Endothelial cell of umbilical vein (primary cell): ENCODE measurements around the gene SEC11A. TPM values are rescaled to one million over a fixed set of nuclear protein-coding genes. Genes with fewer than 3 reads are reported as not detected.

ENCODE experiments used
- BruUV-seq: library from RNA; stranded (reverse); fragments of 400-500 nt; replicated peaks from 2 replicates; lab custom pipeline; 2021; lab: Mats Ljungman, UMichigan
- CTCF ChIA-PET: fragments of 300-600, 350-600 bp; sonication (Branson Sonifier 250); formaldehyde crosslinking; loops from one replicate; lab custom pipeline; 2021; ENCODE audit warnings: antibody characterized with exemption, inconsistent platforms; lab: Charles Lee
- POLR2A ChIA-PET: fragments of 300-600, 350-600 bp; sonication (Branson Sonifier 250); formaldehyde crosslinking; loops from one replicate; lab custom pipeline; 2021; ENCODE audit warnings: antibody characterized with exemption, inconsistent platforms; lab: Charles Lee
- DNase-seq: peaks from one replicate; pipeline ENCODE4 v3.0.0-alpha.2; 2011; ENCODE audit warnings: low read depth, low spot score
- FAIRE-seq: peaks from 2 replicates; lab custom pipeline; 2011; peaks lifted over from hg19 to GRCh38; lab: Jason Lieb, UNC
- H2AFZ ChIP-seq: 2 replicates; pipeline ENCODE4 v1.6.0; 2012; ENCODE audit warnings: low read depth, low read length, control low read depth, inconsistent platforms
- H3K27ac ChIP-seq: 2 replicates; pipeline ENCODE4 v1.5.1; 2011; ENCODE audit warnings: low read depth, mild to moderate bottlenecking, control low read depth, low read length, moderate library complexity; ENCODE audit not compliant: insufficient read depth
- H3K27me3 ChIP-seq, 2 experiments: 2 replicates each; pipeline versions ENCODE4 v1.6.0 to v1.6.1; 2011; ENCODE audit warnings: low read length in 2 of 2, mixed read lengths in 1 of 2; ENCODE audit not compliant: control insufficient read depth in 2 of 2, insufficient read depth in 2 of 2
- H3K36me3 ChIP-seq, 2 experiments: 2 replicates in 1 of 2; 3 replicates in 1 of 2; pipeline ENCODE4 v1.5.1; 2011; ENCODE audit warnings: low read length in 2 of 2, mild to moderate bottlenecking in 1 of 2, moderate library complexity in 1 of 2; ENCODE audit not compliant: control insufficient read depth in 2 of 2, insufficient read depth in 2 of 2; ENCODE audit errors: extremely low read depth in 1 of 2
- H3K4me1 ChIP-seq: 3 replicates; pipeline ENCODE4 v1.5.1; 2011; ENCODE audit warnings: mild to moderate bottlenecking, low read length; ENCODE audit not compliant: control insufficient read depth, insufficient read depth; ENCODE audit errors: extremely low read depth
- H3K4me2 ChIP-seq: 2 replicates; pipeline ENCODE4 v1.6.1; 2011; ENCODE audit warnings: low read length, control low read depth, mixed read lengths; ENCODE audit not compliant: insufficient read depth
- H3K4me3 ChIP-seq, 3 experiments: fragments of 200-600 bp in 1 of 3; sonication (generic), shearing (Covaris generic) in 1 of 3; replicated peaks in 1 of 3; 2 replicates each; pipeline ENCODE4 v1.5.1; 2011 to 2016; ENCODE audit warnings: control low read depth in 3 of 3, low read length in 3 of 3, mild to moderate bottlenecking in 2 of 3, inconsistent platforms in 1 of 3, low read depth in 1 of 3, moderate library complexity in 1 of 3; ENCODE audit not compliant: insufficient read depth in 1 of 3
- H3K79me2 ChIP-seq: 2 replicates; pipeline ENCODE4 v1.6.0; 2012; ENCODE audit warnings: low read length, inconsistent platforms; ENCODE audit not compliant: control insufficient read depth, insufficient read depth
- H3K9ac ChIP-seq: replicated peaks from 2 replicates; pipeline ENCODE3; 2011; ENCODE audit warnings: low read length, control low read depth; ENCODE audit not compliant: insufficient read depth; ENCODE audit errors: extremely low read depth
- H3K9me1 ChIP-seq: replicated peaks from 3 replicates; pipeline ENCODE4 v1.6.0; 2011; ENCODE audit warnings: mild to moderate bottlenecking, low read length; ENCODE audit not compliant: control insufficient read depth, insufficient read depth; ENCODE audit errors: extremely low read depth
- H3K9me3 ChIP-seq: replicated peaks from 2 replicates; pipeline ENCODE4 v1.5.1; 2012; ENCODE audit warnings: low read length, inconsistent platforms; ENCODE audit not compliant: control insufficient read depth, insufficient read depth
- H4K20me1 ChIP-seq: replicated peaks from 2 replicates; pipeline ENCODE3; 2011; ENCODE audit warnings: mild to moderate bottlenecking, low read length; ENCODE audit not compliant: control insufficient read depth, insufficient read depth; ENCODE audit errors: extremely low read depth
- CTCF ChIP-seq, 2 donors: IDR thresholded peaks; 1 replicate in 1 of 2; 2 replicates in 1 of 2; pipeline ENCODE4 v1.5.1; 2011; ENCODE audit warnings: low read length in 2 of 2, mild to moderate bottlenecking in 2 of 2, moderate library complexity in 2 of 2, control low read depth in 1 of 2, inconsistent platforms in 1 of 2, low read depth in 1 of 2; ENCODE audit not compliant: insufficient read depth in 1 of 2; ENCODE audit errors: extremely low read depth in 1 of 2
- EZH2 ChIP-seq: IDR thresholded peaks from 2 replicates; pipeline ENCODE4 v1.6.1; 2012; ENCODE audit warnings: borderline replicate concordance, low read depth, mild to moderate bottlenecking, moderate library complexity, low read length, inconsistent platforms; ENCODE audit not compliant: severe bottlenecking
- FOS ChIP-seq: IDR thresholded peaks from 2 replicates; pipeline ENCODE4 v1.6.1; 2011; ENCODE audit warnings: mild to moderate bottlenecking, low read length, moderate library complexity, borderline replicate concordance; ENCODE audit not compliant: insufficient read depth
- GATA2 ChIP-seq: IDR thresholded peaks from 2 replicates; pipeline ENCODE4 v1.7.0; 2011; ENCODE audit warnings: low read depth, mild to moderate bottlenecking, moderate library complexity, mixed read lengths, low read length; ENCODE audit not compliant: insufficient read length, insufficient read depth
- JUN ChIP-seq: IDR thresholded peaks from 2 replicates; pipeline ENCODE4 v1.6.1; 2011; ENCODE audit warnings: borderline replicate concordance, low read depth; ENCODE audit not compliant: insufficient read length, insufficient read depth
- MAX ChIP-seq: IDR thresholded peaks from 2 replicates; pipeline ENCODE4 v1.6.1; 2011; ENCODE audit not compliant: insufficient read depth, insufficient read length
- MYC ChIP-seq: IDR thresholded peaks from one replicate; pipeline ENCODE4 v1.6.1; 2011; ENCODE audit warnings: mild to moderate bottlenecking, low read depth, low read length
- POLR2A ChIP-seq: IDR thresholded peaks from 2 replicates; pipeline ENCODE4 v1.6.1; 2012; ENCODE audit warnings: low read depth, mild to moderate bottlenecking, control low read depth, low read length
- POLR2AphosphoS5 ChIP-seq: IDR thresholded peaks from 2 replicates; pipeline ENCODE4 v1.6.1; 2012; ENCODE audit warnings: low read depth, mild to moderate bottlenecking, control low read depth, low read length, moderate library complexity; ENCODE audit not compliant: insufficient read depth
- dilution Hi-C: fragments of 300-500 bp; cut with MboI; formaldehyde crosslinking; loops from one replicate; pipeline ENCODE4 v1.15.0; 2019; ENCODE audit warnings: low sequenced_read_pairs; ENCODE audit not compliant: extremely low pct_ligation_motif_present
- intact Hi-C: fragments of 100-400 bp; cut with micrococcal nuclease; formaldehyde crosslinking; loops from one replicate; pipeline ENCODE4 v1.10.0; 2022
- polyA plus RNA-seq, 4 experiments: library from polyadenylated mRNA; depleted of rRNA in 3 of 4; stranded (reverse) in 3 of 4; unstranded in 1 of 4; fragments of >200 nt; gene quantifications; 2 replicates each; pipeline versions ENCODE4 v1.2.1 to v1.2.3, GENCODE V29; 2011 to 2012; ENCODE audit warnings: missing spikeins in 1 of 4
- total RNA-seq: library from RNA; stranded (reverse); gene quantifications from 2 replicates; pipeline ENCODE4 v1.2.3, GENCODE V29; 2021

Gene SEC11A
- total and polyA plus RNA-seq, 2 donors (not counting 3 experiments of a cell fraction or from before 2014, with no cell fraction given), result 189 to 204 TPM

- DNase-seq, result no peak
- H3K9me3 ChIP-seq, result no peaks in the 10 kb centered on the region
- H3K79me2 ChIP-seq, result peaks cover 76% of the 10 kb centered on the region
- peaks cover 22% of the 10 kb centered on the region for H3K4me1 ChIP-seq
- H3K9ac ChIP-seq, result no peak overlapping the region
- no peak overlapping the region for H2AFZ ChIP-seq
- no peak overlapping the region for H3K27ac ChIP-seq
- intact Hi-C loops (no loop called here), dilution Hi-C loops (no loop called here)
- no TSS peak for BruUV-seq
- FAIRE-seq, result no peak
- no peaks in the 10 kb centered on the region for H3K9me1 ChIP-seq
- no peak overlapping the region for H3K4me3 ChIP-seq
- no peaks in the 10 kb centered on the region for H3K27me3 ChIP-seq
- no peaks in the 10 kb centered on the region for H3K36me3 ChIP-seq
- ChIA-PET CTCF (no interaction called here), POLR2A (no interaction called here)
- peaks cover 10% of the 10 kb centered on the region for H4K20me1 ChIP-seq
- no peak overlapping the region for H3K4me2 ChIP-seq
- no peak for TF ChIP-seq GATA2
- no peak for TF ChIP-seq EZH2
- TF ChIP-seq JUN, result no peak
- no peak for TF ChIP-seq POLR2AphosphoS5
- TF ChIP-seq MYC, result no peak
- no peak for TF ChIP-seq FOS
- TF ChIP-seq MAX, result no peak
- no peak for TF ChIP-seq CTCF (IDR thresholded peaks at IDR 0.05; ENCODE audit: extremely low read depth in 1 of 2, insufficient read depth in 1 of 2, low read depth in 1 of 2, low read length in 2 of 2)
- no peak for TF ChIP-seq POLR2A
These were observed 47.1 kb upstream of the SEC11A start for GRCh38 chr15:84762840-84763572.
